Measurements from ENCODE around the gene IRF5. TPM values are rescaled to one million over a fixed set of nuclear protein-coding genes. Genes with fewer than 3 reads are reported as not detected.
"Not testable (repeated sequence)": the region's sequence is repeated elsewhere in the genome, so short reads cannot be mapped to it uniquely, and the experiment has no call there.

Gene IRF5
- polyA plus RNA-seq, 12 donors = 1.4 to 9.5 (median 2.0) TPM; not detected in 1

GRCh38 chr7:128959296-128959695 lies 21.6 kb downstream of the IRF5 start:
- DNase-seq = no peak

- no peak for DNase-seq
Observed at GRCh38 chr7:128961030-128961659, 23.4 kb downstream of the IRF5 start.

- DNase-seq = no peak
Observed at GRCh38 chr7:128962899-128963298, 25.2 kb downstream of the IRF5 start.

DNA sequence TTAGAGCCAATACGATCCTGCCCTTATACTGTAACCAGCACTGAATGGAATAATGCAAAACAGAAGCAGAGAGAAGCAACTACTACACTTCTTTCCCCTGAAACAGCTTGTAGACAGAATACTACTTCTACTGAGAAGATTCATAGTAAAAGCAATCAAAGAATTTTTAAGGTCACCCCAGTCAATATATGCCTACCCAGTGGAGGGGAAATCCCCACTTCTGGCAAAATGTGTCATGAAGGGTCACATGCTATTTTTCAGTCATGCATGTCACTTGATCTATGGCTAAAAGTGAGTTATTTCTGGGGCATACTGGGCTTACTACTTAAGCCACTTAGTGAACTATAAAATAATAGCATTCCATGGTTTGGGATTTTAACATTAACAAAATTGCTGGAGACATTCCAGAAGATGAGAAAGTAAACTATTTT lies 25.6 kb downstream of the IRF5 start:
- no peak for DNase-seq

DNA sequence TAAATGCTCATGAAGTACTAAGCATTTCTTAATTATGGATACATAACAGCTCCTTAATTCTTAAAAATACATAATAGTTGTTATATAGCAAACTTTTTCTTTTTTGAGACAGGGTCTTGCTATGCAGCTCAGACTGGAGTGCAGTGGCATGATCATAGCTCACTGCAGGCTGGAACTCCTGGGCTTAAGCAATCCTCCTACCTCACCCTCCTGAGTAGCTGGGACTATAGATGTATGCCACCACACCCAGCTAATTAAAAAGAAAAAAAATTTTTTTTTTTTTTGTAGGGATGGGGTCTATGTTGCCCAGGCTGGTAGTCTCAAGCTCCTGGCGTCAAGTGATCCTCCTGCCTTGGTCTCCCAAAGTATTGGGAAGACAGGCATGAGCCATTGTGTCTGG lies 30.9 kb downstream of the IRF5 start:
- DNase-seq = no peak

GRCh38 chr7:128974241-128974934 lies 36.7 kb downstream of the IRF5 start:
- DNase-seq = no peak

- DNase-seq = no peak
Observed at GRCh38 chr7:128982105-128982504, 44.4 kb downstream of the IRF5 start.

GRCh38 chr7:128985660-128986059 lies 47.9 kb downstream of the IRF5 start:
- DNase-seq = no peak

DNA sequence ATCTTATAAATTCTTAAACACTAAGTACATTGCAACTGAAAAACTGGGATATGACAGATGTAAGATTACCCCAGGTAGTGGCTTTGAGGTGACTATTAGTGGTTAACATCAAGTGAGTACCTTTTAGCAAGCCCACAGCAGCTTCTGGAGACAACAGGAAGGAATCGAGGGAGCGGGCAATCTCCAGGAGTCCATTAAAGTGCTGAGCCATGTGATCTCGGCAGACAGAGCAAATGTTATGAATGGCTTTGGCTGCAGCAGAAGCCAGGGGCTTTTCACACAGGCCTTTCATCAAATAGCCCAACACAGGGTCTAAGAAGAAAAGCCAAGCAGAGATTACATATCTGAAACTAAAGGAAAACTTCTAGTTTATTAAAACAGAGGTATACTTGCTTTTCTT lies 48.9 kb downstream of the IRF5 start:
- no peak for DNase-seq

- no peak for DNase-seq
Observed at GRCh38 chr7:128988372-128988771, 50.6 kb downstream of the IRF5 start.

DNA sequence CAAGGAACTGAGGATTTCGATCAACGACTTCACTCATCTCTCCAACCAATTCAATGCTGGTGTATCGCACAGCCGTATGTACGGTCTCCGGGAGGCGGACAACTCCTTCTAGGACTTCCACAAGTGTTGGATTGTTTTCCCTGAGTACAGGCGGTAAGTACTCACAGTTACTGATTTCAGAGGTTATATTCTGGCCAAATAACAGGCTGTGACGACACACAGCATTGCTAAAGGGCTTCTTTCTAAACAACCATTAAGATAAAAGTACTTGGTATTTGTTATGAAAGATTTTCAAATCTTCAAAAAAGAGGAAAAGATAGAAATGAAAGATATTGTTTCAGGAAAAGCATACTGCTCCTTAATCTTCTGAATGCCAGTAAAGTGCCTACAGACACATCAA lies 52.2 kb downstream of the IRF5 start:
- DNase-seq = no peak

GRCh38 chr7:128993419-128993818 lies 55.7 kb downstream of the IRF5 start:
- DNase-seq = no peak

DNA sequence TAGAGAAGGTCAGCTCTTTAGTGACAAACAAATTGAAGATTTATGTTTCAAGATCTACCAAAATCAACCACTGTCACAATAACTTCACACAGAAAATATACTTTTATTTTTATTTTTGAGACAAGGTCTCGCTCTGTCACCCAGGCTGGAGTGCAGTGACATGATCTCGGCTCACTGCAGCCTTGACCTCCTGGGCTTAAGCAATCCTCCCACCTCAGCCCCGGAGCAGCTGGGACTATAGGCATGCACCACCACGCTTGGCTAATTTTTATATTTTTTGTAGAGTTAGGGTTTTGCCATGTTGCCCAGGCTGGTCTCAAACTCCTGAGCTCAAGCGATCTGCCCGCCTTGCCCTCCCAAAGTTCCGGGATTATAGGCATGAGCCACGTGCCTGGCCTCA lies 56.8 kb downstream of the IRF5 start:
- DNase-seq = not testable (repeated sequence)

DNA sequence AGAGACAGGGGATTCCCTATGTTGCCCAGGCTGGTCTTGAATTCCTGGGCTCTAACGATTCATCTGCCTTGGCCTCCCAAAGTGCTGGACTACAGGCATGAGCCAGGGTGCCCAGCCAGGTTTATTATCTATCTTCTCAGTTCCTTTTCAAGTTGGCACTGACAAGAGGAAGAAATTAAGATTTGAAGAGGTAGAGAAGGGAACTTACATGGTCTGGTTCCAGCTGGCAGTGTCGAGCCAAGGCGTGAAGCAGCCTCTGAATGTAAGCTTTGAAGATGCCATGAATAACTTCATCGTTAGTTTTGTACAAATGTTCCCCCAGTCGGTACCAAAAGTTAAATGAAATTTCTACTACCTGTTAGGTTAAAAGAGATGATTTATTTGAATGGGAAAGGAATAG lies 59.5 kb downstream of the IRF5 start:
- DNase-seq = no peak

Other genes with a start within 250 kb of the IRF5 start
- gene CALU, start 198.6 kb upstream of the IRF5 start, polyA plus RNA-seq (ENCODE audit: insufficient read length in 12 of 12) = 100 to 1,000 TPM; 231 to 352 (median 285) TPM
- gene OPN1SW, start 162.1 kb upstream of the IRF5 start, polyA plus RNA-seq (ENCODE audit: insufficient read length in 12 of 12) = 1 to 10 TPM in 10 of 12 donors, not detected in 2; 1.4 to 3.9 (median 2.4) TPM
- 10 to 100 TPM in 10 of 12 donors, not detected in 2; 10.6 to 27.6 (median 19.1) TPM for gene CCDC136, start 146.0 kb upstream of the IRF5 start, polyA plus RNA-seq (ENCODE audit: insufficient read length in 12 of 12)
- 1,000 to 10,000 TPM in 1 of 12 donors, 100 to 1,000 TPM in 11; 192 to 1,098 (median 430) TPM for gene FLNC, start 107.5 kb upstream of the IRF5 start, polyA plus RNA-seq (ENCODE audit: insufficient read length in 12 of 12)
- gene ATP6V1F, start 75.1 kb upstream of the IRF5 start, polyA plus RNA-seq (ENCODE audit: insufficient read length in 12 of 12) = 100 to 1,000 TPM in 9 of 12 donors, 10 to 100 TPM in 2, not detected in 1; 94.5 to 144 (median 109) TPM
- gene KCP, start 27.2 kb upstream of the IRF5 start, polyA plus RNA-seq (ENCODE audit: insufficient read length in 12 of 12) = 1 to 10 TPM in 9 of 12 donors, under 1 TPM in 2, not detected in 1; 0.49 to 7.4 (median 1.4) TPM
- gene TNPO3, start 117.2 kb downstream of the IRF5 start, polyA plus RNA-seq (ENCODE audit: insufficient read length in 12 of 12) = 10 to 100 TPM in 11 of 12 donors, not detected in 1; 28.7 to 34.6 (median 31.2) TPM
- gene TSPAN33, start 206.8 kb downstream of the IRF5 start, polyA plus RNA-seq (ENCODE audit: insufficient read length in 12 of 12) = 10 to 100 TPM in 11 of 12 donors, not detected in 1; 15.8 to 50.3 (median 33.7) TPM

Measured in muscle of arm (tissue), 12 donors.